HEK293T (cell line): Measurements from ENCODE around the gene CARTPT.

Source experiments
- ARNT ChIP-seq: fragments of 450-650 bp; IDR thresholded peaks from 2 replicates; pipeline ENCODE4 v1.6.1; 2017; ENCODE audit warnings: mild to moderate bottlenecking
- ELF4 ChIP-seq: fragments of 450-650 bp; IDR thresholded peaks from 2 replicates; pipeline ENCODE4 v1.6.1; 2017; ENCODE audit warnings: antibody characterized with exemption
- FOXA1 ChIP-seq: fragments of 450-650 bp; IDR thresholded peaks from 2 replicates; pipeline ENCODE4 v1.6.1; 2016; ENCODE audit warnings: mild to moderate bottlenecking
- FOXK2 ChIP-seq: fragments of 450-650 bp; IDR thresholded peaks from 2 replicates; pipeline ENCODE4 v1.6.1; 2016; ENCODE audit warnings: mild to moderate bottlenecking
- FOXM1 ChIP-seq: fragments of 450-650 bp; IDR thresholded peaks from 2 replicates; pipeline ENCODE4 v1.6.1; 2017; ENCODE audit warnings: mild to moderate bottlenecking, borderline replicate concordance
- HDGF ChIP-seq: fragments of 450-650 bp; IDR thresholded peaks from 2 replicates; pipeline ENCODE4 v1.6.1; 2017; ENCODE audit warnings: antibody characterized with exemption, borderline replicate concordance
- LEF1 ChIP-seq: fragments of 450-650 bp; IDR thresholded peaks from 2 replicates; pipeline ENCODE4 v1.6.1; 2017; ENCODE audit warnings: mild to moderate bottlenecking, borderline replicate concordance
- PKNOX1 ChIP-seq: fragments of 450-650 bp; IDR thresholded peaks from 2 replicates; pipeline ENCODE4 v1.6.1; 2016
- SP1 ChIP-seq: fragments of 450-650 bp; IDR thresholded peaks from 2 replicates; pipeline ENCODE4 v1.6.1; 2017
- SUZ12 ChIP-seq: fragments of 450-650 bp; IDR thresholded peaks from 2 replicates; pipeline ENCODE4 v1.6.1; 2016; ENCODE audit warnings: mild to moderate bottlenecking
- ZNF384 ChIP-seq: fragments of 450-650 bp; IDR thresholded peaks from 2 replicates; pipeline ENCODE4 v1.6.1; 2016

- no peak for TF ChIP-seq FOXA1
- no peak for TF ChIP-seq FOXM1
- TF ChIP-seq SUZ12, result no peak
- TF ChIP-seq ARNT, result no peak
- no peak for TF ChIP-seq HDGF
- no peak for TF ChIP-seq SP1
- no peak for TF ChIP-seq ELF4
- no peak for TF ChIP-seq PKNOX1
- no peak for TF ChIP-seq FOXK2
- TF ChIP-seq LEF1, result no peak
- TF ChIP-seq ZNF384, result no peak
These were observed 37.8 kb upstream of the CARTPT start for GRCh38 chr5:71681296-71681695.
